GM12878 (cell line): ENCODE data around the gene HPX. TPM values are rescaled to one million over a fixed set of nuclear protein-coding genes. Genes with fewer than 3 reads are reported as not detected.

Experiments
- ATAC-seq: fragments of 200-7000 bp; cut with Tn5 transposase; 3 replicates; pipeline ENCODE4 v1.9.1; 2020; ENCODE audit warnings: mild to moderate bottlenecking, moderate library complexity
- BruUV-seq: library from RNA; stranded (reverse); fragments of 400-500 nt; replicated peaks from 2 replicates; lab custom pipeline; 2021; lab: Mats Ljungman, UMichigan
- CTCF ChIA-PET: fragments of 300-600 bp; sonication (Branson Sonifier 250); formaldehyde crosslinking; extraction: SDS; loops from one replicate; lab custom pipeline; 2021; ENCODE audit warnings: inconsistent platforms; lab: Yijun Ruan, JAX
- POLR2A ChIA-PET: fragments of 350-600 bp; formaldehyde crosslinking; extraction: SDS; loops from one replicate; lab custom pipeline; 2021; ENCODE audit warnings: inconsistent platforms; lab: Charles Lee
- RAD21 ChIA-PET: fragments of 300-600 bp; sonication (Branson Sonifier 250); formaldehyde crosslinking; loops from one replicate; lab custom pipeline; 2023; ENCODE audit warnings: antibody characterized with exemption; ENCODE audit not compliant: unreplicated experiment; lab: Charles Lee
- SMC1A ChIA-PET: fragments of 300-600 bp; sonication (Branson Sonifier 250); formaldehyde crosslinking; loops from one replicate; lab custom pipeline; 2023; ENCODE audit not compliant: unreplicated experiment, uncharacterized antibody; lab: Charles Lee
- DNase-seq: peaks from one replicate; pipeline ENCODE4 v3.0.0-alpha.2; 2011; ENCODE audit warnings: low read depth, low spot score
- FAIRE-seq: peaks from 3 replicates; lab custom pipeline; 2011; peaks lifted over from hg19 to GRCh38; lab: Jason Lieb, UNC
- H2AFZ ChIP-seq: 2 replicates; pipeline ENCODE4 v1.6.0; 2011; ENCODE audit warnings: low read depth, low read length, control low read depth; ENCODE audit not compliant: control insufficient read depth
- H3K27ac ChIP-seq: 2 replicates; pipeline ENCODE4 v1.5.1; 2011; ENCODE audit warnings: control low read depth; ENCODE audit not compliant: control insufficient read depth, insufficient read depth
- H3K27me3 ChIP-seq, 2 experiments: replicated peaks in 1 of 2; 2 replicates each; pipeline versions ENCODE4 v1.6.0 to v1.6.1; 2011; ENCODE audit warnings: low read length in 1 of 2; ENCODE audit not compliant: control insufficient read depth in 2 of 2, insufficient read depth in 2 of 2
- H3K36me3 ChIP-seq, 2 experiments: 2 replicates each; pipeline ENCODE4 v1.5.1; 2011; ENCODE audit warnings: low read length in 1 of 2; ENCODE audit not compliant: control insufficient read depth in 2 of 2, insufficient read depth in 2 of 2
- H3K4me1 ChIP-seq: 2 replicates; pipeline ENCODE4 v1.6.1; 2011; ENCODE audit warnings: mild to moderate bottlenecking, low read length, moderate library complexity, mixed read lengths; ENCODE audit not compliant: control insufficient read depth, insufficient read depth
- H3K4me2 ChIP-seq: 2 replicates; pipeline ENCODE4 v1.6.0; 2011; ENCODE audit warnings: control low read depth; ENCODE audit not compliant: control insufficient read depth, insufficient read depth
- H3K4me3 ChIP-seq: fragments of 200-600 bp; sonication (generic); 2 replicates; pipeline ENCODE4 v1.5.1; 2016
- H3K79me2 ChIP-seq: 2 replicates; pipeline ENCODE4 v1.6.0; 2011; ENCODE audit warnings: low read length; ENCODE audit not compliant: control insufficient read depth, insufficient read depth
- H3K9ac ChIP-seq: 2 replicates; pipeline ENCODE4 v1.8.0; 2011; ENCODE audit warnings: low read length, control low read depth, mixed read lengths; ENCODE audit not compliant: control insufficient read depth, insufficient read depth
- H3K9me3 ChIP-seq: replicated peaks from 3 replicates; pipeline ENCODE4 v1.5.1; 2011; ENCODE audit warnings: mild to moderate bottlenecking, low read length; ENCODE audit not compliant: control insufficient read depth, insufficient read depth
- H4K20me1 ChIP-seq: 2 replicates; pipeline ENCODE4 v1.6.0; 2011; ENCODE audit not compliant: control insufficient read depth, insufficient read depth
- BCL11A ChIP-seq: IDR thresholded peaks from 2 replicates; pipeline ENCODE4 v1.6.1; 2011; ENCODE audit warnings: low read depth, low read length
- BHLHE40 ChIP-seq, 2 experiments: fragments of 450-650 bp in 1 of 2; IDR thresholded peaks; 2 replicates each; pipeline ENCODE4 v1.6.1; 2011 to 2017; ENCODE audit warnings: low read depth in 2 of 2, borderline replicate concordance in 1 of 2, improper control_type of control experiment in 1 of 2, low read length in 1 of 2, mild to moderate bottlenecking in 1 of 2
- CBX3 ChIP-seq: fragments of 200-600 bp; sonication (generic); IDR thresholded peaks from 2 replicates; pipeline ENCODE4 v1.6.1; 2016; ENCODE audit warnings: low read depth, borderline replicate concordance
- IKZF1 ChIP-seq: fragments of 450-650 bp; conservative IDR thresholded peaks from 2 replicates; pipeline ENCODE4 v1.6.1; 2017; ENCODE audit warnings: antibody characterized with exemption, mild to moderate bottlenecking
- IRF4 ChIP-seq: IDR thresholded peaks from 2 replicates; pipeline ENCODE4 v1.6.1; 2011; ENCODE audit warnings: low read depth, low read length
- NBN ChIP-seq: fragments of 450-650 bp; IDR thresholded peaks from 2 replicates; pipeline ENCODE4 v1.6.1; 2016
- POLR2A ChIP-seq: IDR thresholded peaks from 2 replicates; pipeline ENCODE4 v1.6.1; 2011; ENCODE audit warnings: low read depth, mild to moderate bottlenecking, low read length
- RAD21 ChIP-seq: IDR thresholded peaks from 2 replicates; pipeline ENCODE4 v1.6.1; 2011; ENCODE audit warnings: mild to moderate bottlenecking, low read depth, low read length, moderate library complexity; ENCODE audit not compliant: insufficient read depth
- RUNX3 ChIP-seq: IDR thresholded peaks from 2 replicates; pipeline ENCODE4 v1.6.1; 2012; ENCODE audit warnings: low read length, inconsistent platforms
- SUPT20H ChIP-seq: IDR thresholded peaks from 2 replicates; pipeline ENCODE4 v1.6.1; 2011; ENCODE audit warnings: low read depth, mild to moderate bottlenecking, low read length, moderate library complexity, borderline replicate concordance; ENCODE audit not compliant: control insufficient read depth
- TCF7 ChIP-seq: IDR thresholded peaks from 2 replicates; pipeline ENCODE4 v1.6.1; 2014; ENCODE audit warnings: antibody characterized with exemption, borderline replicate concordance
- YY1 ChIP-seq: IDR thresholded peaks from 2 replicates; pipeline ENCODE4 v1.6.1; 2011; ENCODE audit warnings: low read depth, mild to moderate bottlenecking, low read length
- ZNF24 ChIP-seq: fragments of 450-650 bp; IDR thresholded peaks from 2 replicates; pipeline ENCODE4 v1.6.1; 2017; ENCODE audit warnings: antibody characterized with exemption, mild to moderate bottlenecking
- WGBS: methylation state at CpG from one replicate; pipeline ENCODE4 v1.1.6; 2016; ENCODE audit warnings: low lambda C conversion rate; ENCODE audit not compliant: insufficient replicate concordance, insufficient coverage; ENCODE audit errors: missing lambda C conversion rate; 5-methylcytosine and 5-hydroxymethylcytosine counted together
- in situ Hi-C: fragments of 300-500 bp; cut with MboI; formaldehyde crosslinking; loops from 9 replicates; pipeline ENCODE4 v1.14.3; 2018; ENCODE audit warnings: mixed read lengths
- intact Hi-C: fragments of 100-400 bp; cut with micrococcal nuclease; formaldehyde crosslinking; loops from one replicate; pipeline ENCODE4 v1.14.2; 2022; ENCODE audit not compliant: unreplicated experiment
- polyA plus RNA-seq, 11 experiments: library from polyadenylated mRNA; depleted of rRNA in 4 of 11; unstranded in 6 of 11; stranded (reverse) in 5 of 11; fragments of >200 nt; fragmentation: Nextera tagmentation in 4 of 11; fragmentation: Illumina TruSeq in 1 of 11; extraction: Ambion mirVana in 4 of 11; extraction: Trizol in 1 of 11; gene quantifications; 1 replicate in 1 of 11; 2 replicates in 10 of 11; pipeline versions ENCODE4 v1.2.1 to v1.2.3, GENCODE V29; 2011 to 2016; ENCODE audit warnings: inconsistent platforms in 2 of 11, missing spikeins in 2 of 11, low read depth in 1 of 11
- total RNA-seq, 4 experiments: library from RNA; depleted of rRNA in 3 of 4; stranded (reverse); fragments of >200 nt in 3 of 4; fragmentation: Illumina TruSeq in 1 of 4; extraction: Trizol in 1 of 4; gene quantifications; 2 replicates each; pipeline versions ENCODE4 v1.2.1 to v1.2.3, GENCODE V29; 2013 to 2021
- TF ChIP-seq, protein P1 (sequence below): IDR thresholded peaks from 2 replicates; pipeline ENCODE4 v1.6.1; 2011; ENCODE audit warnings: borderline replicate concordance, low read depth, mild to moderate bottlenecking, moderate library complexity, low read length; ENCODE audit not compliant: insufficient read depth, poor library complexity, severe bottlenecking
- TF ChIP-seq, protein P2 (sequence below): IDR thresholded peaks from 2 replicates; pipeline ENCODE4 v1.6.1; 2011; ENCODE audit warnings: low read depth, mild to moderate bottlenecking, low read length, moderate library complexity, borderline replicate concordance; ENCODE audit errors: extremely low read depth

The HPX gene
- total and polyA plus RNA-seq, 10 of the 15 experiments (the other 5 are each of a cell fraction or from before 2014, with no cell fraction given), result 0.08 to 1.7 (median 0.18) TPM; not detected in 1

DNA sequence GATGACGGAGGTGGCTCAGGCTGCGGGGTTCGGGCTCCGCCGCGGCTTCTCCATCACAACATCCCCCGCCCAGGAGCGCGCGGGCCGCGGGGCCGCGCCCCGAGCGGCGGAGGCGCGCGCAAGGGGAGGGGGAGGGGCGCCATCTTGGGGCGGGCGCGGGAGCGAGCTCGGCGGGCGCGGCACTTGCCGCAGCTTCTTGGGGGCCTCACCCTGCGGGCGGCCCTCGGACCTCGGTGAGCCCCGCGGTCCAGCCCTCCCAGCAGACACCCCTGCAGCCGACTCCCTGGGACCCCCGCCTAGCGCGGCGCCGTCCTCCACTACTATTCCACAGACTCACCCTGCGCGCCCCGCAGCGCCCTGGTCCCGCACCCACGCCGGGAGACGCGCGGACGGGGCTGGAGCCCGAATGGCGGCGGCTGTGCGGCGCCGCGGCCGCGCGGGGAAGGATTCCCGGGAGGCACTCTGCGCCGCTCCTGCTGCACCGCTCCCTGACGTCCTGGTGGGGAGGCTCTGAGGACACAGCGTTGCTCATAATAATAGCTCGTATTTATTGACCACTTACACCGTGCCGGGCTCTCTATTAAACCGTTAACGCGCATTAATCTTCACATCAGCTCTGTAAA is 21.7 kb downstream of the HPX start, which contains the start of gene APBB1:
APBB1 (minus strand) TSS at position 86 of the 623 bp plus-strand sequence. CDS start 7,747 bp downstream, outside the sequence.
- ChIA-PET POLR2A (interaction anchor here (0.9 kb wide), 1 partner anchor 16 kb away, joined by 3 read pairs; no protein-coding TSS in a partner anchor), RAD21 (no interaction called here), SMC1A (interaction anchor here (1.3 to 1.6 kb wide), 2 partner anchors 17 to 40 kb away, joined by 5 read pairs; no protein-coding TSS in a partner anchor), CTCF (interaction anchor here (0.7 to 2.4 kb wide), 2 partner anchors 40 kb away, joined by 3 to 10 read pairs; no protein-coding TSS in a partner anchor)
- no peak for DNase-seq
- H3K9me3 ChIP-seq, result no peaks in the 10 kb centered on the region
- in situ Hi-C loops (no loop called here), intact Hi-C loops (no loop called here)
- WGBS, result 2% methylated on average over 44 of the region's 75 CpGs
- peak within 1 kb of the TSS; percentile 78 for H3K4me2 ChIP-seq
- H3K4me3 ChIP-seq, result peak within 1 kb of the TSS; percentile 85
- H3K36me3 ChIP-seq, result no peaks in the 10 kb centered on the region
- H3K9ac ChIP-seq, result 0 out of 2 replicates have a peak within 1 kb of the TSS, but pooled peaks have one; percentile 52
- FAIRE-seq, result no peak
- H3K4me1 ChIP-seq, result peaks cover 8% of the 10 kb centered on the region
- no peak within 1 kb of the TSS for H3K27ac ChIP-seq
- ATAC-seq, result peak; percentile 60
- H3K79me2 ChIP-seq, result no peaks in the 10 kb centered on the region
- BruUV-seq, result no TSS peak
- peaks cover 4 to 9% of the 10 kb centered on the region in 2 experiments; a peak in 3 of 4 replicates for H3K27me3 ChIP-seq
- H2AFZ ChIP-seq, result peak within 1 kb of the TSS; percentile 72
- no peaks in the 10 kb centered on the region; the same call in 1 of the 2 replicates for H4K20me1 ChIP-seq
- TF ChIP-seq NBN (no peak), BCL11A (no peak), YY1 (peak; percentile 91), RUNX3 (peak; percentile 6; the same call in 1 of the 2 replicates), IKZF1 (0 out of 2 replicates have a peak, but pooled peaks have one; percentile 39), RAD21 (no peak), CBX3 (no peak), POLR2A (peak; percentile 66), SUPT20H (no peak), TCF7 (no peak), IRF4 (no peak), BHLHE40 (IDR thresholded peaks at IDR 0.05; ENCODE audit: borderline replicate concordance in 1 of 2, low read depth in 2 of 2, low read length in 1 of 2) (peak in 1 of 2 experiments; percentile 20; a peak in 1 of 4 replicates), ZNF24 (no peak)
- TF ChIP-seq, protein P1, sequence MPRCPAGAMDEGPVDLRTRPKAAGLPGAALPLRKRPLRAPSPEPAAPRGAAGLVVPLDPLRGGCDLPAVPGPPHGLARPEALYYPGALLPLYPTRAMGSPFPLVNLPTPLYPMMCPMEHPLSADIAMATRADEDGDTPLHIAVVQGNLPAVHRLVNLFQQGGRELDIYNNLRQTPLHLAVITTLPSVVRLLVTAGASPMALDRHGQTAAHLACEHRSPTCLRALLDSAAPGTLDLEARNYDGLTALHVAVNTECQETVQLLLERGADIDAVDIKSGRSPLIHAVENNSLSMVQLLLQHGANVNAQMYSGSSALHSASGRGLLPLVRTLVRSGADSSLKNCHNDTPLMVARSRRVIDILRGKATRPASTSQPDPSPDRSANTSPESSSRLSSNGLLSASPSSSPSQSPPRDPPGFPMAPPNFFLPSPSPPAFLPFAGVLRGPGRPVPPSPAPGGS, result no peak
- TF ChIP-seq, protein P2, sequence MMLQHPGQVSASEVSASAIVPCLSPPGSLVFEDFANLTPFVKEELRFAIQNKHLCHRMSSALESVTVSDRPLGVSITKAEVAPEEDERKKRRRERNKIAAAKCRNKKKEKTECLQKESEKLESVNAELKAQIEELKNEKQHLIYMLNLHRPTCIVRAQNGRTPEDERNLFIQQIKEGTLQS, result no peak
- TF ChIP-seq, all 136 proteins: peak for 5
